Fibroblast of skin of scalp (primary cell): ENCODE data around the gene INTS1.
"Not testable (repeated sequence)": the region's sequence is repeated elsewhere in the genome, so short reads cannot be mapped to it uniquely, and the experiment has no call there.

ENCODE experiments used
- DNase-seq: peaks from one replicate; pipeline ENCODE4 v3.0.0-alpha.2; 2013

The INTS1 gene

DNA sequence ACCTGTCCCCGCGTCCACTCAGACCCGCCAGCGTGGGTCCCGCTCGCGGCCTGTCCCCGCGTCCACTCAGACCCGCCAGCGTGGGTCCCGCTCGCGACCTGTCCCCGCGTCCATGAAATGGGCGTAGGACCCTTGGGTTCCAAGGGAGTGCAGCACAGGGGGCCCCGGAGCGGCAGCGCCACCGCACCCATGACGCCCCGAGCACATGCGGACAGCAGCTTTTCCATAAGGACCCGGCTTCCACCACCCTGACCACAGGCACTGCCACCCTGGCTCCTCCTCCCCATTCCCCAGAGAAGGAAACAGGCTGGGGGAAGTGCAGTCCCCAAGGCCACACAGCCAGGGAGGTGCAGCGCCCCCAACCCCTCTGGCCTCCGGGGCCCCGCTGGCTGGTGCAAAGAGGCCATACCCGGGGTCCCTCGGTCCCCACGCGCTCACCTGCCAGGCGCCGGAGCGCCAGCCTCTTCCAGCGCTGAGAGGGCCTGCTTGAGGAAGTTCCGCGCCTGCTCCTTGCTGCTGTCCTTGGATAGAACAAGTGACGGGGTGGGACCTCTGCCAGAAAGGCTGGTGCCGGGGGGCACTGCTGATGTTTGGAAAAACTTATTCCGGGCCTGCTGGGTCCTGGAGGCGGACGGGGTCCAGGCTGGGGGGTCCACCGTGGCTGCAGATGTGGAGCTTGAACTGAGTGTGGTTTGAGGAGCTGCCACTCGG, 59.8 kb downstream of the INTS1 start:
- DNase-seq, result no peak

DNA sequence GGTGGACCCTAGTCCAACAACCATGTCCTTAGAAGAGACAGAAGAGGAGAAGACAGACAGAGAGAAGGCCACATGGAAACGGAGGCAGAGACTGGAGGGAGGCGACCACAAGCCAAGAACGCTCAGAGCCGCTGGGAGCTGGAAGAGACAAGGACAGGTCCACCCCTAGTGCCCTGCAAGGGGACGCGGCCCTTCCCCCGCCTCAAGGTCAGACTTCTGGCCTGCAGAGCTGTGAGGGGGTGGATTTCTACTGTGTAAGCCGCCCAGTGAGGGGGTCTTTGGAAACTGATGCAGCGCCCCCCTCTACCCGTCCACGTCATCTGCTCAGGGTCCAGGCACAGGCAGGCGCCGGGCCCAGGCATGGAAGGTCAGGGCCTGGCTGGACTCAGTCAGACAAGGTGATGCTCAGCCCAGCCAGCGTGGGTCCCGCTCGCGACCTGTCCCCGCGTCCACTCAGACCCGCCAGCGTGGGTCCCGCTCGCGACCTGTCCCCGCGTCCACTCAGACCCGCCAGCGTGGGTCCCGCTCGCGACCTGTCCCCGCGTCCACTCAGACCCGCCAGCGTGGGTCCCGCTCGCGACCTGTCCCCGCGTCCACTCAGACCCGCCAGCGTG, 60.5 kb downstream of the INTS1 start:
- not testable (repeated sequence) for DNase-seq

DNA sequence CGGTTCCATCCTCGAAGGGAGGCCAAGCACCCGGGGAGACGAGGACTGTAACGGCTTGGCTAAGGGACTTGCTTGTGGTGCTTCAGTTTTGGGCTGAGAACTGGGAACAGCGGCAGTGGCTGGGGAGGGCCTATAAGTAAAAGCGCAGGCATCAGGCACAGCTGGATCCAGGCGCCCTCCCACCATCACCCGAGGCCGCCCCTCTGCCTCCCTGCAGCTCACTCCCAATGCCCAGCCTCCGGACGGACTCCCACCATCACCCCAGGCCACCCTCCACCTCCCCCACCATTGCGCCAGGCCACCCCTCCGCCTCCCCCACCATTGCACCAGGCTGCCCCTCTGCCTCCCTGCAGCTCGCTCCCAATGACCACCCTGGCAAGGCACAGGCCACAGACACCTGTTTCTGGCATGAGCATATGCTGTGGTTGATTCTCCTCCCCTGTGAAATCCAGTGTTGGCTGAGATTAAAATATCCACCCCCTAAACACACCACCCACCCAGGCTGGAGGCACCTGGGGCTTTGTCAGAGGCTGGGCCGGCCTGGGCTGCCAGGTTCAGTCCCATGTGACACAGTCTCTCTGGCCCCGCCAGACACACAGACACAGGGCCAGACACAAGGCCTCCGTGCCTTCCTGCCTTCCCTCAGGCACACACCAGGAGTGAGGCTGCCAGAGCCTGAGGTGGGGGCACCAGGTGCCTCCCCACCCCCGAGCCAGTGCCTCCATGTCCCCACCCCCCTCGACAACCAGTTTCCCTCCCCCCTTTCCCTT, 61.6 kb downstream of the INTS1 start:
- no peak for DNase-seq

DNA sequence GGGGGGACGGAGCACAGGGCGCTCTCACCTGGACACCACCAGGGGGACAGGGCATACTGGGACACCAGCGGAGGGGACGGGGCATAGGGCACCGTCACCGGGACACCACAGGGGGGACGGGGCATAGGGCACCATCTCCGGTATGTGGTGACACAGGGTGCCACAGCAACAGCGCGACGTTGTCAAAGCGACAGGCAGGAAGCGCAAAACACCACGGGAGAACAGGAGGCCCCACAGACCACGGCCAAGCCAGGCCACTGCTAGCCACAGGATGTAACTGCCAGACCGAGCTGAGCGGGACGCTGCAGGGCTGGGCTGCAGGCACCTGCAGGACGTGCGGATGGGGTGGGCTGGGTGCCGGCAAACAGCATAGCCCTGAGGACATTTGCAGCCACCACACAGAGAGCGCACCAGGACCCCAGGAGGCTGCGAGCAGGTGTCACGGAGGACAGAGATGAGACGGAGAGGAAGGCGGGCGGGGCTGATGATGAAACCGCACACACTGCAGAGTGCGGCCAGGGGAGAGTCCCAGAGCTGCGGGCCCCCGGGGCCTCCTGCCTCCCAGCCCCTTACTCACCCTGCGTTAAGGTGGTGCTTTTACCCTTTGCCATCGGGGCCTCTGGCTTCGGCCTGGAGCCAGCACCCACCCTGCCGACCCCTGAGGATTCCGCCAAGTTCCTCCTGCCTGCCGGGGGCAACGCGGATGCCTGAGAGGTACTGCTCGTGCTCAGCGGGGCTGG, 62.4 kb downstream of the INTS1 start:
- no peak for DNase-seq

DNA sequence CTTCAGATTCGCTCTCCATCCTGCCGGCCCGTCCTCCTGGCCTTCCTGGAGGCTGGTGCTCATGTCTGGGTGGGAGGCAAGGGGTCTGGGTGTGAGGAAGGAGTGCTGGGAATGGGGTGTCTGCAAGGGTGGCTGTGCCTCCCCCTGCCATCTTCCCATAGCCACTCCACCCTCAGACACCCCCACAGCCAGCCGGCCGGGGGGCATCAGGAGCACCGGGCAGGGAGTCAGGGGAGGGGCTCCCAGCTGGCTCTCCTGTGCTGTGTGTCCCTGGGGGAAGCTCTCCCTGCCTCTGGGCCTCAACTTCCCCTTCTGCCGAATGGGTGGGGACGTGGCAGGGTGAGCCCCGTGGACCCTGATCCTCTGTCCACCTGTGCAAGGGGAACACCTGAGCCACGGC, 63.6 kb downstream of the INTS1 start:
- DNase-seq, result no peak

DNA sequence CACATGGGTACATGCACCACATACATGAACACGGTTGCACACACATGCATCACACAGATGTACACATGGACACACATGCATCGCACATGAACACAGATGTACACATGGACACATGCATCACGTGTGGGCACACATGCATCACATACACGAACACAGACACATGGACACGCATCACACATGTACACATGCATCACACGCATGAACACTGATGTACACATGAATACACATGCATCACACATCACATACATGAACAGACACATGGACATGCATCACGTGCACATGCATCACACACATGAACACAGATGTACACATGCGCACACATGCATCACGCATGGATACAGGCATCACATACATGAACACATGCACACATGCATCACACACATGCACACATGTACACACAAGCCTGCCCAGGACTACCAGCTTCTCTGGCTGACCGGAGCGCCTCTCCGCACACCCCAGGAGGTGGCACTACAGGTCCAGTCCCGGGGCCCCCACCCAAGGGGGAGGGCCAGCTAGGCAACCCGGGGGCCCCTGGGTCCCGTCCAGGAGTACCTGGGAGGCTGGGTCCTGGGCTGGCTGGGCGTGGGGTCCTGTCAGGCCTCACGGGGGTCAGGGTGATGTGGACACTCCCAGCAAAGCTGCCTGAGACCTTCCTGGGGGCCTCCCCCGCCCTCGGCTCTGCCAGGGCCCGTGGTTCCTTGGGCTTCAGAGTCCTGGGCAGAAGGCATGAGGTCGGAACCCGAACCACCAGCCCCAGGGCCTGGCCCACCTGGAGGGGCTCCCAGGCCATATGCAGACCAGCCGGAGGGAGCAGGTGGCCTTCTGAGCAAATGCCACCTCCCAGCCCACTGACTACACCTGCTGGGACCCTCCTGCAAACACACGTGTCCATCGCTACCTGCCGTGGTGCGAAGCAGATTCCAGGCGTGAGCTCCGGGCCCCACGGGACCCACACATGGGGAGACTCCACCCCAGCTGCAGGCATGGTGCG, 64.5 kb downstream of the INTS1 start:
- no peak for DNase-seq

DNA sequence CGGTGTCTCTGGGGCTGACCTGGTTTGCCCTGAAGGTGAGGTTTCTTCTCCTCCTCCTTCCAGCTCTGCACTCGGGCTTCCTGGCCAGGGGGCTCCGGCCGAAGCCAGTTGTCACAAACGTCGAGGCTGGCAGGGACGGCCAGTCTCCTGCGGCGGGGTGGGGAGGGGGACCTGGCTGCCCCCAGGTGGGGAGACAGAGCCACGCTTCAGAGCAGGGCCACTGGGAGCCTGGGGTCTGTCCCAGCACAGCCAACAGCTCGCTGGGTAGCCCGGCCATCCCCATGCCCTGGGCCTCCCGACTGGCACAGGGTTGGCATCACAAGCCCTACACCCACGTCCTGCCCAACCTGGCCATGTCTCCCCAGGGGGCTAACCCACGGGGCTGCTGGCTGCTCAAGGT, 65.4 kb downstream of the INTS1 start:
- DNase-seq, result no peak

DNA sequence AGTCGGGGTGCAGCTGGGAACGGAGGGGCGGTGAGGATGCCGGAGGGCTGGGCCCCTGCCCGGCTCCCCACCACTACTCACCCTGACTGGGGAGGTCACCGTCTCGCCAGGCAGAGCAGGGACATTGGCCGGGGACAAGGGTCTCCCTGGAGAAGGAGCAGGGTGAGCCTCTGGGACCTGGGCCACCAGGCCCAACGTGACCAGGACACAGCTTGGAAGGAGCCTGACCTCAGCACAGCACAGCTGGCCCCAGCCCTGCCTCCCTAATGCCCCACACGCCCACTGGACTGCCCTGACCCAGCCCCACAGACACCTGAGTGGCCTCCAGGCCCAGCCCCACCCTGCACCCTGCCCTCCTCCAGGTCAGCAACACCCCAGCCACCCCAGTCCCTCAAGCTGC, 66.0 kb downstream of the INTS1 start:
- DNase-seq, result no peak

DNA sequence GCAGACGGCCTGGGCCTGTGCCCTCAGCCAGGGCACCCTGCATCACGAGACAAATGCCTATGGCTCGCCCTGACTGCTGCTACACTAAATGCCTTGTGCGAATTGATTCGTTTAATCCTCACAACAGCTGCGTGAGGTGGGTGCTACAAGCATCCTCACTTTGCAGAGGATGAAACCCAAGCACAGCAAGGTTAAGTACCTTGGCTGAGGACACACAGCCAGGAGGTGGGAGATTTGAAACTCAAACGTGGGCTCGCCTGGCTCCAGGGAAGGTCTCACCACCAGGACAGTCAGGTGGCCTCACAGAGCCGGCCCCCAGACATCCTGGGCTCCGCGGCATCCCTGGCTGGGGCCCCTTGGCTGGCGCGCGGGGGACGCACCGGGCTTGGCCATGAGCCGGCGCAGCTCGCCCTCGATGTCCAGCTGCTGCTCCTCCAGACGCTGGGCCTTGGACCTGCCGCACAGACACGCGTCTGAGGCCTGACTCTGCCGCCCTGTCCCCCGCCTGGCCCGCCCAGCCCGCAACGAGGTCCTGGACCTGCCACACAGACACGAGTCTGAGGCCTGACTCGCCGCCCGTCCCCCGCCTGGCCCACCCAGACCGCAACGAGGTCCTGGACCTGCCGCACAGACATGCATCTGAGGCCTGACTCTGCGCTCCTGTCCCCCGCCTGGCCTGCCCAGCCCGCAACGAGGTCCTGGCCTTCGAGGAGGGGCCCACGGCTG, 66.9 kb downstream of the INTS1 start:
- no peak for DNase-seq

DNA sequence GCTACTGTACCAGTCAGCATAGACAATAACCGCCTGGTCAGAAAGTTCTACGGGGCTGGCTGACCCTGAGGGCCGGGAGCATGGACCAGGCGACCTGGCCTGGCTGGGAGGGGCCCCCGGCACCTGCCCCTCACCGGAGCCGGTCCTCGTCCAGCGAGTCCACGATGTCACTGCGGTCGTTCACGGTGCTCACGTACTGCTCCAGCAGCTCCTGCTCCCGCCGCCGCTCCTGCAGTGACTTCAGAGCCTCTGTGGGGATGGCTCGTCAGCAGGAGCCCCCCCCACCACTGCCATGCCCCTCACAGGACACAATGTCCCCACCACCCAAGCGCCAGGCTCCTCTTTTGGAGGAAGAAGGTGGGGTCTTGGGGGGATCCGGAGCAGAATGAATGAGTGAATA, 67.6 kb downstream of the INTS1 start:
- DNase-seq, result no peak

DNA sequence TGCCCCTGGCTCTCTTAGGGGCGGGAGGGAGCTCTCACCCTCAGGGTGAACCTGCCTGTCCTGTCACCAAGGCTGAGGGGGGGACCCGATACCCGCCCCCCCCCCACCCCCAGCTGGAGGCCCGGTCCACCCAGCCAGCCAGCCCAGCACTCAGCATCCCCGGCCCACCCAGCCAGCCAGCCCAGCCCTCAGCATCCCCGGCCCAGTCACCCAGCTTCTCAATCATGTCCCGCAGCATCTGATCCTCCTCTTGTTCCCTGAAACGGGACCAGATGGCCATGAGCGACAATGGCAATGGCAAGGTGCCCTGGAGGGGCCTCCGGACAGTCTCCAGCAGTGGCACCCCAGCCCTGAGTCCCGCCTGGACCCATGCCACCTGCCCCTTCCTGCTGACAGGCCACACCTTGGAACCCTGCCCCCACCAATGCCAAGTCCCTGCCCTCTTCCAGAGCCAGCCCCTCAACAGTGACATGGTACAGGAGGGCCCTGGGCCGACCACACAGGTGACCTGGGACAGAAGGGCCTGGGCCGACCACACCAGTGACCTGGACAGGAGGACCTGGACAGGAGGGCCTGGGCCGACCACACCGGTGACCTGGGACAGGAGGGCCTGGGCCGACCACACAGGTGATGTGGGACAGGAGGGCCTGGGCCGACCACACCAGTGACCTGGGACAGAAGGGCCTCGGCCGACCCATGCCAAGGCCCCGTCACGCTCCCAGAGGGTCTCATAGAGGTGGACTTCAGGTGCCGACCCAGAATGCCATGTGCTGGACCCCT, 69.1 kb downstream of the INTS1 start:
- DNase-seq, result no peak

DNA sequence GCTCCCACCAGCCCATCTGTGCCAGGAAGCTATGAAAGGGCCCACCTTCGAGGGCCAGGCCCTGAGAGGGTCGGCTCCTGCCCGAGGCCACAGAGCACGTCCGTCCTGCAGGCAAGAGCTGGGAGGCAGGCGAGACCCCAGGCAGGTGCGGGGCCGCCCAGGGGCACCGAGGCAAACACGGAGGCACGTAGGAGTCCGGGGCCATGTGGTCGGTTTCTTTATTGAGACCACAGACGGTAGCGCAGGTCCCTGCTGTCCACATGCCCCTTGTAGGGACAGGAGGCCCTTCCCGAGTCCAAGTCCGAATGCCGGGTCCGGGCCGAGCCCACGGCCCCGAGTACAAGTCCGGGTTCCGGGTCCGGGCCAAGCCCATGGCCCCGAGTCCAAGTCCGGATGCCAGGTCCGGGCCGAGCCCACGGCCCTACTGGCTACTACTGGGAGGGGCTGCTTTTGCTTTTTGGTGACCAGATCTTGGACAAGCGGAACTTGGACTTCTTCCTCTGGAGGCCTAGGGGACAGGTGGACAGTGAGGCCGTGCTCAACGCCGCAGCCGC, 69.9 kb downstream of the INTS1 start:
- DNase-seq, result no peak

DNA sequence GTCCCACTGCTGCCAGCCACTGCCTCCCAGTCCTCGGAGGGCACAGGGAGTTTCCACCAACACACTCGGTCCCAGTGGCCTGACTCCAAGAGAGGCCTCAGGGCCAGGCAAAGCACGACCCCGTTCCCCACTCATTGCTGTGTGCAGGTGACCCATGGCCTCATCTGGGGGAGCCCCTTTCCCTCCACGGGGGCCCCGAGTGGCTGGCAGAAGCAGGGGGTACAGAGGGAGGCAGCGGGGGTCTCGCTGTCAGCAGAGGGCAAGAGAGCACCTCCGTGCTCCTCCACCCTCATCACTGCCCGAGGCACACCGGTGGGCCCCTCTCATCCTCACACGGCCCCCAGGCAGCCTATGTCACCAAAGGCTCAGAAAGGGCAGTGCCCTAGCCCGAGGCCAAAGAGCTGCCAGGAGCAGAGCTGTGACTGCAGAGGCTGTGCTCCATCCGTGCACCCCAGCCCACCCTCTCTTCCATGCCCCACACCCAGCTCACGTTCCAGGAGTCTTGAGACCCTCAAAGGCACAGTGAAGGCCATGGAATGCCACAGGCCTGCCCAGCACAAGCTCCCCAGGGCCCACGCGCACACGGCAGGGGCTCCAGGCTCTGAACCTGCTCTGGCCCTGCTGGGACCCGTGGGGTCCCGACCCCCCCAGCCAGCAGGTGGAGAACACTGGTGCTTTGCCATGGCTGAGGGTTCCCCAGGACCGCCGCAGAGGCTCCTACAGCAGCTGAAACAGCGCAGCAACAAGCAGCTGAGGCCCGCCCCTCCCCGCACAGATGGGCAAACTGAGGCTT, 70.9 kb downstream of the INTS1 start:
- no peak for DNase-seq

DNA sequence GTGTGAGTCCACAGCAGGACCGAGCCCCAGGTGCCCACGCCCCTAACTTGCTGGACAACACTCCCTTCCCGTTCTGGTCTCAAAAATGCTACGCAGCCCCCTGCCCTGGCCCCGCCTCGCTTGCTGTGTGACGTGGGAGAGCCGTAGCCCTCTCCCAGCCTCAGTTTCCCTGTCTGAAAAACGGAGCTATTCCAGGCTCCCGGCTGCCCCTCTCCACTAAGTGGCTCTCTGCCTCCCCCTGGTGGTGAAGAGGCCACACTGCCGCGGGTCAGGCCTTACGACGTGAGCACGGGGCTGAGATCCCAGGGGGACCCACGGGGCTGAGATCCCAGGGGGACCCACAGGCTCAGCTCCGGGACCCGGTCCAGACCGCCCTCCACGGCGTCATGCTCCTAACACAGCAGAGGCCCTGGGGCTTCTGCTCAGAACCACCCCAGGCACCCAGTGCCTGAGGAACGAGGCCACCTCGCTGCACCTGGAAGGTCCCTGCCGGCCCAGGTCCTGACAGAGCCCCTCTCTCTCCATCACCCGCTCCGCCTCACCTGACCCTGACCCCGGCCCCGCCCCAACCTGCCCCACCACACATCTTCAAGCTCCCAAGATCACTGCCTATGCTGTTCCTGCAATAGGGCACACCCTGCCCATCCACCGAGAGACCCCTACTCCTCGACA, 71.6 kb downstream of the INTS1 start:
- DNase-seq, result peak; percentile 56

DNA sequence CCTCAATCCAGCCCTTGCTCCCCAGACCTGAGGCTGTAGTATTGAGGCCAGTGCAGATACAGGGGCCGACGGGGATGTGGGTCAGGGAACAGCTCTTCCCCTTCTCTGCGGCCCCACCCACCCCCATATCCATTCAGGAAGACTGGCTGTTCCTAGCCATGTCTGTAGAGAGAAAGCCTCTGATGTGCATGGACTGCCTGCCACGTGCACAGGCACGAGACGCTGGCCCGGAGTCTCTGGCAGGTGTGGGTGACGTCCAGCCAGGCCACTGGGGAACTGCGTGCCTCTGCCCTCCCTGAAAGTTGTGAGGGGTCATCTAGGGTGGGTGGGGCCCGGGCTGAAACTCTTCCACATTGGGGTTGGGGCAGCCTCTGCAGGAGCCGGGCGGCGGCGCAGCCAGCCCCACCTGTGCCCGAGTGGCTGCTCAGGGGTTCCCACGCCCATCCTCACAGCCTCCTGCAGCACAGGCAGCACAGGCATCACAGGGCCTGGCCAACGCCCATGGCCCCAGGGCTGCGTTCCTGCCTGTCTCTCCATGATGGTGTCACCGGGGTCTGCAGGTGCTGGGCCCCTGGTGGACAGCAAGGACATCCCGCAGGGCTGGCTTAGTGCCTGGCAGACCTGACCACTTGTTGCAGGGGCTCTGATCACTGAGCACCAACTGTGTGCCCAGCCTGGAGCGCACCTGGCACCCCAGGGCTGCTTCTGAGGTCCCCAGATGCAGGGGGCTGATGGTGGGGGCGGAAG, 72.4 kb downstream of the INTS1 start:
- DNase-seq, result no peak

DNA sequence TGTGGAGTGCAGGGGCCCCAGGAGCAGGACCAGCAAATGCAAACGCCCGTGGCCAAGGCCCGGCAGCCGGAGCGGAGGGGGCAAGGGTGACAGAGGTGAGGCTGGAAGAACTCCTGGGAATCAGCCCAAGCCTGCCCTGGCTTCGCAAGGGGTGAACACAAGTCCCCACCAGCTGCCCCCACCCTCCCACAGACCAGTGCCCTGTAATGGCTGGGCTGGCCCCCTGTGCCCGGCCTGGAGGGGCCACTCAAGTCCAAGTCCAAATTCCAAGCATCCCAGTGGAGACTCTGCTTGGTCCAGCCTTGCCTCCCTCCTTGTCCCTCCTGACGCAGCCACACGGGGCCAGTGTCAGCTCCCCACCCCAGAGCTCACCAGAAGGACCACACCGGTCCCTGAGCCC, 73.0 kb downstream of the INTS1 start:
- no peak for DNase-seq

DNA sequence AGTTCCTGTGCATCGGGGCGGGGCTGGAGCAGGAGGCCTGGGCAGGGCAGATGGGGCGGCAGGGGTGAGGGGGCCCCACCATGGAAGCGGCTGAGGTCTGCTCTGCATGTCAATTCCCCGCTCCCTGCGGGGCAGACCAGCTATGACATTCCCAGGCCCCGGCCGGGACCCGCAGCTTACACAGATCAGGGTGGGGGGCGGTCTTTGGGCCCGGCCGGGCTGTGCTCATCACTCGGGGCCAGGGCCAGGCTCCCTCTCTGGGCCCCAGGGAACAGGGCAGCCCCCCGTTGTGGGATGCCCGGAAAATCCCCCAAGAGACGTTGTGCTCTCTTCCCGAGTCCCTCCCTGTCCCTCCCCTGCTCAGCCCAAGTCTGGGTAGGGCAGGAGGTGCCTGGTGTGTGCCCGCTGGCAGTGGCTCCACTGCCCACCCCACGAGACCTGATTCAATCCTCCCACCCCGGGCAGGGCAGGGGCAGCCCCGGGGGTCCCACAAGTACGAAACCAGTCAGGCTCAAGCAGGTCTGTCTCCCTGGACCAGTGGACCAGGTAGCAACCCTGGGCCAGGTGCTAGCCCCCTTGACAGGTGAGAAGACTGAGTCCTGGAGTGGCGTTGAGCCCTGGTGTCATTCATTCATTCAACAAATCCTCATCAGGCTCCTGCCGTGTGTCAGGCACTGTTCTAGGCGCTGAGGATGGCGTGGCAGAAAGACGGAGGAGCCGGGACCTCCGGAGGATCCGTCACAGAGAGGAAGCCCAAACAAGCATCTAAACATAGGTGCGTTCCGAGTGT, 73.9 kb downstream of the INTS1 start:
- DNase-seq, result no peak
